HFFc6 (cell line): Measurements from ENCODE around the gene CAPN11. TPM values are rescaled to one million over a fixed set of nuclear protein-coding genes. Genes with fewer than 3 reads are reported as not detected.

ENCODE experiments used
- DNase-seq: peaks from one replicate; pipeline ENCODE4 v3.0.0-alpha.2; 2018
- H3K27ac Mint-ChIP-seq: 2 replicates; pipeline ENCODE4 v1.8.0; 2020; ENCODE audit warnings: mild to moderate bottlenecking, mixed read lengths
- H3K27me3 Mint-ChIP-seq: 2 replicates; pipeline ENCODE4 v1.8.0; 2021; ENCODE audit warnings: mild to moderate bottlenecking, moderate library complexity, mixed read lengths; ENCODE audit not compliant: insufficient read depth
- H3K36me3 Mint-ChIP-seq: 2 replicates; pipeline ENCODE4 v1.8.0; 2021; ENCODE audit warnings: low read depth, mixed read lengths
- H3K4me1 Mint-ChIP-seq: 2 replicates; pipeline ENCODE4 v1.8.0; 2020; ENCODE audit warnings: low read depth, mixed read lengths
- H3K4me3 Mint-ChIP-seq: 2 replicates; pipeline ENCODE4 v1.8.0; 2020; ENCODE audit warnings: mild to moderate bottlenecking, moderate library complexity, mixed read lengths
- H3K9me3 Mint-ChIP-seq: 2 replicates; pipeline ENCODE4 v1.8.0; 2020; ENCODE audit warnings: mild to moderate bottlenecking, mixed read lengths
- total RNA-seq, 6 experiments: library from RNA; stranded (reverse); fragmentation: NEBNext Ultra II Directional; extraction: Animal tissue kit (Norgen Biotek cat#: 25700); gene quantifications; 2 replicates in 1 of 6; 3 replicates in 5 of 6; pipeline ENCODE4 v1.2.3, GENCODE V29; 2021
- TF ChIP-seq, protein P1 (sequence below): fragments of 200-600 bp; sonication (generic); IDR thresholded peaks from 2 replicates; pipeline ENCODE4 v1.5.0; 2021; ENCODE audit warnings: antibody characterized with exemption, mild to moderate bottlenecking

The CAPN11 gene
- total RNA-seq, 6 experiments from 2014 or later = not detected

GRCh38 chr6:44120692-44121443 is 37.8 kb upstream of the CAPN11 start:
- peaks cover 13% of the 10 kb centered on the region for H3K36me3 Mint-ChIP-seq
- TF ChIP-seq, protein P1, sequence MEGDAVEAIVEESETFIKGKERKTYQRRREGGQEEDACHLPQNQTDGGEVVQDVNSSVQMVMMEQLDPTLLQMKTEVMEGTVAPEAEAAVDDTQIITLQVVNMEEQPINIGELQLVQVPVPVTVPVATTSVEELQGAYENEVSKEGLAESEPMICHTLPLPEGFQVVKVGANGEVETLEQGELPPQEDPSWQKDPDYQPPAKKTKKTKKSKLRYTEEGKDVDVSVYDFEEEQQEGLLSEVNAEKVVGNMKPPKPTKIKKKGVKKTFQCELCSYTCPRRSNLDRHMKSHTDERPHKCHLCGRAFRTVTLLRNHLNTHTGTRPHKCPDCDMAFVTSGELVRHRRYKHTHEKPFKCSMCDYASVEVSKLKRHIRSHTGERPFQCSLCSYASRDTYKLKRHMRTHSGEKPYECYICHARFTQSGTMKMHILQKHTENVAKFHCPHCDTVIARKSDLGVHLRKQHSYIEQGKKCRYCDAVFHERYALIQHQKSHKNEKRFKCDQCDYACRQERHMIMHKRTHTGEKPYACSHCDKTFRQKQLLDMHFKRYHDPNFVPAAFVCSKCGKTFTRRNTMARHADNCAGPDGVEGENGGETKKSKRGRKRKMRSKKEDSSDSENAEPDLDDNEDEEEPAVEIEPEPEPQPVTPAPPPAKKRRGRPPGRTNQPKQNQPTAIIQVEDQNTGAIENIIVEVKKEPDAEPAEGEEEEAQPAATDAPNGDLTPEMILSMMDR = no peak
- no peak for DNase-seq
- no peaks in the 10 kb centered on the region for H3K9me3 Mint-ChIP-seq
- H3K4me3 Mint-ChIP-seq = no peak overlapping the region
- peaks cover 87% of the 10 kb centered on the region for H3K4me1 Mint-ChIP-seq
- no peaks in the 10 kb centered on the region; the same call in 1 of the 2 replicates for H3K27me3 Mint-ChIP-seq
- H3K27ac Mint-ChIP-seq = peak overlapping the region; percentile 62; the same call in 1 of the 2 replicates

- H3K27me3 Mint-ChIP-seq = no peaks in the 10 kb centered on the region; the same call in 1 of the 2 replicates
- peak overlapping the region; percentile 32; the same call in 1 of the 2 replicates for H3K27ac Mint-ChIP-seq
- peak overlapping the region; percentile 13; the same call in 1 of the 2 replicates for H3K4me3 Mint-ChIP-seq
Observed at GRCh38 chr6:44122801-44123200, 35.8 kb upstream of the CAPN11 start.

GRCh38 chr6:44123544-44123943 is 35.1 kb upstream of the CAPN11 start:
- Mint-ChIP-seq H3K4me1 (peaks cover 71% of the 10 kb centered on the region), H3K9me3 (no peaks in the 10 kb centered on the region), H3K36me3 (peaks cover 16% of the 10 kb centered on the region), H3K27me3 (no peaks in the 10 kb centered on the region; the same call in 1 of the 2 replicates), H3K27ac (peak overlapping the region; percentile 32; the same call in 1 of the 2 replicates), H3K4me3 (peak overlapping the region; percentile 17; the same call in 1 of the 2 replicates)
- TF ChIP-seq, protein P1 = no peak
- DNase-seq = no peak

More at GRCh38 chr6:44122801-44123200, 35.8 kb upstream of the CAPN11 start:
- Mint-ChIP-seq H3K4me1 (peaks cover 77% of the 10 kb centered on the region), H3K9me3 (no peaks in the 10 kb centered on the region), H3K36me3 (peaks cover 18% of the 10 kb centered on the region)
- TF ChIP-seq, protein P1 = no peak
- DNase-seq = no peak

- Mint-ChIP-seq H3K4me3 (peak overlapping the region; percentile 94), H3K27ac (peak overlapping the region; percentile 90), H3K27me3 (no peaks in the 10 kb centered on the region), H3K9me3 (no peaks in the 10 kb centered on the region), H3K36me3 (peaks cover 16% of the 10 kb centered on the region), H3K4me1 (peaks cover 52% of the 10 kb centered on the region)
- peak; percentile 40 for DNase-seq
- TF ChIP-seq, protein P1 = no peak
Observed at GRCh38 chr6:44126320-44127149, 32.1 kb upstream of the CAPN11 start.

DNA sequence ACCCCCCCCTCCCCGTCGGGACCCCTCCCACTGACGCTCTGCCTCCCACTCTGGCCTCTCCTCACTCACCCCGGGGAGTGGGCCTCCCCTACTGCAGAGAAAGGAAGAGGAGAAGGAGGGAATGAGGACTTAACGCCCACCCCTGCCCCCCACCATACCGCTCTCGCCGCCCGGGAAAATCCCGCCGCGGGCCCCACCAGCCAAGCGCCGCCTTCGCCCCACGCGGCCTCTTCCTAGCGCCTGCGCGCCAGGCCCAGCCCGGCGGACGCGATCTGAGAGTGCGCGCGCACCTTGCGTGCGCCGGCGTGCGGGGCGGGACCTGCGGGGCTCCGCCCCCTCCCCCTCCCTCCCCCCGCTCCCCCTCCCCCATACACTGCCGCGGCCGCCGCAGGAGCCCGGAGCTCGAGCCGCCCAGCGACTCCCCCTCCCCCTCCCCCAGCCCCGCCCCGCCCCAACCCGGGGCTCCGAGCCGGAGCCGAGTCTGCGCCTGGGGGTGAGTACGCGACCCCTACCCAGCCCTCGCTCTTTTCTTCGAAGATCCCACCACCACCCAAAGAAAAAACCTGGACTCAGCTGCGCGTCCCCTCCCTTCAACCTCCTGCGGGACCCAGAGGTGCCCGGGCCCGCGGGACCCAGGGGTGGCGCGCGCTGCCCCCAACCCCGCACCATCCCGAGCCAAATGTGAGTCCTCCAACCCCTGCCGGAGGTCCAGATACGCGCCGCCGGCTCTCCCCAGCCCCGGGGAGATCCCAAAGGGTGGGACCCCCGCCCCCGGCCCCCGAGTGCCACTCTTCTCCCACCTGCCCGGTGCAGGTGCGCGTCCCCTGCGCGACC is 31.2 kb upstream of the CAPN11 start, which contains the start of the genes MRPL14 and TMEM63B:
Gene MRPL14 (minus strand): TSS at position 267 of the 834 bp plus-strand sequence. CDS start 10,841 bp downstream, outside the sequence.
Gene TMEM63B (plus strand): TSS at position 369 of the 834 bp plus-strand sequence. CDS start 7,031 bp downstream, outside the sequence.
- H3K27me3 Mint-ChIP-seq = no peaks in the 10 kb centered on the region
- H3K4me1 Mint-ChIP-seq = peaks cover 51% of the 10 kb centered on the region
- peak; percentile 79 for DNase-seq

More for the DNA sequence above, 31.2 kb upstream of the CAPN11 start, which contains the start of the genes MRPL14 and TMEM63B:
- TF ChIP-seq, protein P1 = no peak
- H3K27ac Mint-ChIP-seq = peak within 1 kb of the TSS; percentile 90
- H3K4me3 Mint-ChIP-seq = peak within 1 kb of the TSS; percentile 94
- no peaks in the 10 kb centered on the region for H3K9me3 Mint-ChIP-seq
- peaks cover 16% of the 10 kb centered on the region for H3K36me3 Mint-ChIP-seq
